Gastroesophageal sphincter (tissue), 3 donors: ENCODE results near the gene CHKB.

ENCODE experiments used
- CTCF ChIP-seq, 4 experiments: fragments of 200-600 bp in 2 of 4; fragments of 450-650 bp in 2 of 4; sonication (generic) in 1 of 4; IDR thresholded peaks; one replicate each; pipeline ENCODE4 v1.5.1; 2017 to 2019; ENCODE audit warnings: antibody characterized with exemption in 4 of 4, mild to moderate bottlenecking in 2 of 4, moderate library complexity in 2 of 4
- EP300 ChIP-seq: sonication (generic); formaldehyde crosslinking; IDR thresholded peaks from one replicate; pipeline ENCODE4 v1.6.1; 2017; ENCODE audit warnings: antibody characterized with exemption, mild to moderate bottlenecking

- TF ChIP-seq CTCF (IDR thresholded peaks at IDR 0.05) (no peak), EP300 (no peak)
Observed at GRCh38 chr22:50569896-50570535, 12.6 kb downstream of the CHKB start.
